Nephron progenitor cell (in vitro differentiated cells): ENCODE measurements around the gene TENT4B.

Source experiments
- DNase-seq: peaks from one replicate; pipeline ENCODE4 v3.0.0; 2021
- H3K27ac Mint-ChIP-seq: 2 replicates; pipeline ENCODE4 v1.8.0; 2021; ENCODE audit warnings: mild to moderate bottlenecking, moderate library complexity, mixed read lengths
- H3K27me3 Mint-ChIP-seq: 2 replicates; pipeline ENCODE4 v1.8.0; 2021; ENCODE audit warnings: mild to moderate bottlenecking, low read depth, mixed read lengths; ENCODE audit not compliant: poor library complexity
- H3K36me3 Mint-ChIP-seq: 2 replicates; pipeline ENCODE4 v1.8.0; 2021; ENCODE audit warnings: low read depth, mixed read lengths
- H3K4me1 Mint-ChIP-seq: 2 replicates; pipeline ENCODE4 v1.8.0; 2021; ENCODE audit warnings: mixed read lengths
- H3K4me3 Mint-ChIP-seq: 2 replicates; pipeline ENCODE4 v1.8.0; 2021; ENCODE audit warnings: mild to moderate bottlenecking, moderate library complexity, mixed read lengths
- H3K9me3 Mint-ChIP-seq: 2 replicates; pipeline ENCODE4 v1.8.0; 2021; ENCODE audit warnings: mild to moderate bottlenecking, moderate library complexity, mixed read lengths
- CTCF ChIP-seq: fragments of 200-600 bp; sonication (generic); IDR thresholded peaks from 2 replicates; pipeline ENCODE4 v1.5.0; 2021; ENCODE audit warnings: antibody characterized with exemption

The TENT4B gene

GRCh38 chr16:50253514-50253910 lies 100.4 kb downstream of the TENT4B start:
- no peaks in the 10 kb centered on the region for H3K9me3 Mint-ChIP-seq
- peaks cover 9% of the 10 kb centered on the region for H3K27me3 Mint-ChIP-seq
- H3K4me1 Mint-ChIP-seq, result peaks cover 37% of the 10 kb centered on the region
- peak overlapping the region; percentile 90 for H3K27ac Mint-ChIP-seq
- no peak for TF ChIP-seq CTCF
- no peak overlapping the region for H3K4me3 Mint-ChIP-seq
- DNase-seq, result no peak
- no peaks in the 10 kb centered on the region for H3K36me3 Mint-ChIP-seq

- Mint-ChIP-seq H3K27ac (peak overlapping the region; percentile 90), H3K4me3 (peak overlapping the region; percentile 42), H3K27me3 (peaks cover 9% of the 10 kb centered on the region), H3K9me3 (no peaks in the 10 kb centered on the region), H3K36me3 (no peaks in the 10 kb centered on the region), H3K4me1 (peaks cover 36% of the 10 kb centered on the region)
- no peak for DNase-seq
- no peak for TF ChIP-seq CTCF
These were observed 101.0 kb downstream of the TENT4B start for GRCh38 chr16:50254072-50254471.

GRCh38 chr16:50255538-50255937 lies 102.4 kb downstream of the TENT4B start:
- no peak for TF ChIP-seq CTCF
- Mint-ChIP-seq H3K27me3 (peaks cover 12% of the 10 kb centered on the region), H3K27ac (no peak overlapping the region), H3K36me3 (no peaks in the 10 kb centered on the region), H3K9me3 (no peaks in the 10 kb centered on the region), H3K4me3 (no peak overlapping the region), H3K4me1 (peaks cover 47% of the 10 kb centered on the region)
- no peak for DNase-seq

GRCh38 chr16:50256604-50257003 lies 103.5 kb downstream of the TENT4B start:
- Mint-ChIP-seq H3K27me3 (peaks cover 12% of the 10 kb centered on the region), H3K36me3 (no peaks in the 10 kb centered on the region), H3K4me1 (peaks cover 48% of the 10 kb centered on the region), H3K27ac (no peak overlapping the region), H3K4me3 (no peak overlapping the region), H3K9me3 (no peaks in the 10 kb centered on the region)
- DNase-seq, result no peak
- TF ChIP-seq CTCF, result no peak

GRCh38 chr16:50257876-50258275 lies 104.8 kb downstream of the TENT4B start:
- no peak for DNase-seq
- H3K27me3 Mint-ChIP-seq, result peaks cover 11% of the 10 kb centered on the region
- H3K4me1 Mint-ChIP-seq, result peaks cover 39% of the 10 kb centered on the region
- no peaks in the 10 kb centered on the region for H3K9me3 Mint-ChIP-seq
- H3K36me3 Mint-ChIP-seq, result no peaks in the 10 kb centered on the region
- no peak for TF ChIP-seq CTCF
- H3K4me3 Mint-ChIP-seq, result no peak overlapping the region
- H3K27ac Mint-ChIP-seq, result no peak overlapping the region

GRCh38 chr16:50259334-50260205 lies 106.5 kb downstream of the TENT4B start:
- Mint-ChIP-seq H3K4me3 (no peak overlapping the region), H3K36me3 (no peaks in the 10 kb centered on the region), H3K27me3 (peaks cover 11% of the 10 kb centered on the region), H3K27ac (peak overlapping the region; percentile 90), H3K9me3 (no peaks in the 10 kb centered on the region), H3K4me1 (peaks cover 33% of the 10 kb centered on the region)
- no peak for TF ChIP-seq CTCF
- DNase-seq, result peak; percentile 40
